Medulla oblongata (tissue), 1 donor: ENCODE data around the gene TP53.

Source experiments
- DNase-seq: peaks from one replicate; pipeline ENCODE4 v3.0.0-alpha.2; 2015; ENCODE audit errors: extremely low spot score

The TP53 gene

GRCh38 chr17:7706631-7707354, 19.5 kb upstream of the TP53 start:
- DNase-seq: no peak

- DNase-seq: no peak
Observed at GRCh38 chr17:7705269-7706255, 18.3 kb upstream of the TP53 start.

GRCh38 chr17:7704601-7705268, 17.4 kb upstream of the TP53 start, which contains the start of gene EFNB3:
Gene EFNB3 (plus strand): TSS chr17:7705202. CDS start chr17:7705599, 397 bp downstream.
- no peak for DNase-seq

- DNase-seq: no peak
Observed at GRCh38 chr17:7703584-7704479, 16.5 kb upstream of the TP53 start.

GRCh38 chr17:7702776-7703175, 15.5 kb upstream of the TP53 start:
- DNase-seq: no peak

GRCh38 chr17:7701681-7702080, 14.4 kb upstream of the TP53 start:
- DNase-seq: no peak

GRCh38 chr17:7700510-7700909, 13.2 kb upstream of the TP53 start:
- no peak for DNase-seq

- no peak for DNase-seq
Observed at GRCh38 chr17:7697828-7698588, 10.7 kb upstream of the TP53 start.

GRCh38 chr17:7695586-7695985, 8.3 kb upstream of the TP53 start:
- no peak for DNase-seq

GRCh38 chr17:7688808-7689316, 1.6 kb upstream of the TP53 start:
- no peak for DNase-seq

- DNase-seq: peak; percentile 99
Observed at GRCh38 chr17:7687908-7688807, 868 bp upstream of the TP53 start, which contains the start of gene WRAP53. Gene WRAP53 (plus strand): TSS chr17:7688477. CDS start chr17:7688649, 172 bp downstream.

GRCh38 chr17:7686222-7687071, 843 bp downstream of the TP53 start:
- peak; percentile 91 for DNase-seq

- peak; percentile 97 for DNase-seq
Observed at GRCh38 chr17:7685533-7686221, 1.6 kb downstream of the TP53 start.

GRCh38 chr17:7684851-7685532, 2.3 kb downstream of the TP53 start:
- peak; percentile 12 for DNase-seq

- no peak for DNase-seq
Observed at GRCh38 chr17:7677388-7678067, 9.8 kb downstream of the TP53 start.

- DNase-seq: no peak
Observed at GRCh38 chr17:7676533-7676932, 10.8 kb downstream of the TP53 start.
